K562 (cell line): ENCODE data around the gene PRRT1. TPM values are rescaled to one million over a fixed set of nuclear protein-coding genes. Genes with fewer than 3 reads are reported as not detected.

ENCODE experiments used
- CBFA2T3 ChIP-seq: fragments of 450-650 bp; IDR thresholded peaks from 2 replicates; pipeline ENCODE4 v1.6.1; 2017
- CGGBP1 ChIP-seq: fragments of 250-450 bp; sonication (Bioruptor Pico); IDR thresholded peaks from 2 replicates; pipeline ENCODE4 v1.9.0; 2021; ENCODE audit warnings: mild to moderate bottlenecking
- DLX4 ChIP-seq: fragments of 250-450 bp; sonication (Bioruptor Pico); IDR thresholded peaks from 2 replicates; pipeline ENCODE4 v1.6.1; 2021; ENCODE audit warnings: mild to moderate bottlenecking
- E4F1 ChIP-seq: fragments of 250-450 bp; sonication (Bioruptor Pico); IDR thresholded peaks from 2 replicates; pipeline ENCODE4 v1.5.0; 2021; ENCODE audit warnings: mild to moderate bottlenecking, borderline replicate concordance
- NFATC3 ChIP-seq: fragments of 450-650 bp; IDR thresholded peaks from 2 replicates; pipeline ENCODE4 v1.6.1; 2017; ENCODE audit warnings: mild to moderate bottlenecking
- OTX1 ChIP-seq: fragments of 450-650 bp; formaldehyde crosslinking; IDR thresholded peaks from 2 replicates; pipeline ENCODE4 v1.4.0; 2022; ENCODE audit warnings: mild to moderate bottlenecking
- POLR2A ChIP-seq: fragments of 450-650 bp; conservative IDR thresholded peaks from 2 replicates; pipeline ENCODE4 v1.6.1; 2016
- RB1 ChIP-seq: fragments of 450-650 bp; IDR thresholded peaks from 2 replicates; pipeline ENCODE4 v1.6.1; 2017; ENCODE audit warnings: low read depth, mild to moderate bottlenecking
- RFX7 ChIP-seq: fragments of 250-450 bp; sonication (Bioruptor Pico); IDR thresholded peaks from 2 replicates; pipeline ENCODE4 v1.5.1; 2021; ENCODE audit warnings: mild to moderate bottlenecking
- SP1 ChIP-seq: sonication (generic); formaldehyde crosslinking; IDR thresholded peaks from 2 replicates; pipeline ENCODE4 v1.8.1; 2022; ENCODE audit warnings: mild to moderate bottlenecking, missing genetic modification reagents
- TSC22D4 ChIP-seq: fragments of 450-650 bp; IDR thresholded peaks from 2 replicates; pipeline ENCODE4 v1.6.1; 2016; ENCODE audit warnings: missing genetic modification characterization, missing biosample characterization, control low read depth
- U2AF2 ChIP-seq: fragments of 200-400 bp; formaldehyde crosslinking; optimal IDR thresholded peaks from 2 replicates; pipeline ENCODE3; 2017; ENCODE audit warnings: low read depth, mild to moderate bottlenecking, low read length
- WHSC1 ChIP-seq: IDR thresholded peaks from one replicate; pipeline ENCODE4 v1.6.1; 2012; ENCODE audit warnings: low read length, control low read depth, inconsistent platforms
- ZFPM2 ChIP-seq: fragments of 250-450 bp; sonication (Bioruptor Pico); IDR thresholded peaks from 2 replicates; pipeline ENCODE4 v1.5.1; 2022; ENCODE audit warnings: mild to moderate bottlenecking
- ZNF431 ChIP-seq: sonication (generic); formaldehyde crosslinking; IDR thresholded peaks from 2 replicates; pipeline ENCODE4 v1.8.0; 2022; ENCODE audit warnings: mild to moderate bottlenecking, missing genetic modification reagents
- ZNF57 ChIP-seq: fragments of 450-650 bp; formaldehyde crosslinking; IDR thresholded peaks from 2 replicates; pipeline ENCODE4 v1.4.0; 2020; ENCODE audit warnings: mild to moderate bottlenecking, moderate library complexity
- polyA plus RNA-seq, 8 experiments: library from polyadenylated mRNA; depleted of rRNA in 4 of 8; stranded (reverse) in 5 of 8; unstranded in 3 of 8; fragments of >200 nt; fragmentation: Nextera tagmentation in 2 of 8; fragmentation: Illumina TruSeq in 1 of 8; extraction: Ambion mirVana in 2 of 8; extraction: Trizol in 1 of 8; gene quantifications; 2 replicates each; pipeline versions ENCODE4 v1.2.1 to v1.2.3, GENCODE V29; 2011 to 2014; ENCODE audit warnings: inconsistent platforms in 1 of 8, missing spikeins in 1 of 8
- total RNA-seq, 7 experiments: library from RNA; depleted of rRNA in 6 of 7; stranded (reverse); fragments of >200 nt in 6 of 7; fragmentation: Illumina TruSeq in 2 of 7; extraction: Trizol in 2 of 7; gene quantifications; 2 replicates each; pipeline versions ENCODE4 v1.2.1 to v1.2.3, GENCODE V29; 2011 to 2021; ENCODE audit warnings: low replicate concordance in 1 of 7
- TF ChIP-seq, protein P1 (sequence below), 2 experiments: IDR thresholded peaks; 2 replicates each; pipeline ENCODE4 v1.6.1; 2012; ENCODE audit warnings: improper control_type of control experiment in 2 of 2, low read depth in 2 of 2, low read length in 2 of 2, borderline replicate concordance in 1 of 2
- TF ChIP-seq, protein P2 (sequence below): fragments of 450-650 bp; IDR thresholded peaks from 2 replicates; pipeline ENCODE4 v1.6.1; 2018; ENCODE audit not compliant: partially characterized antibody
- TF ChIP-seq, protein P3 (sequence below), 2 experiments: fragments of 450-650 bp in 1 of 2; sonication (generic) in 1 of 2; formaldehyde crosslinking; conservative IDR thresholded peaks; 2 replicates each; pipeline versions ENCODE4 v1.4.0 to v1.8.1; 2020 to 2022; ENCODE audit warnings: mild to moderate bottlenecking in 1 of 2, missing genetic modification reagents in 1 of 2

PRRT1 gene
- total and polyA plus RNA-seq, 9 of the 15 experiments (the other 6 are each of a cell fraction or from before 2014, with no cell fraction given), result 0.14 to 3.5 (median 0.41) TPM

GRCh38 chr6:32195902-32196681, 44.4 kb upstream of the PRRT1 start (continued):
- TF ChIP-seq, protein P1, sequence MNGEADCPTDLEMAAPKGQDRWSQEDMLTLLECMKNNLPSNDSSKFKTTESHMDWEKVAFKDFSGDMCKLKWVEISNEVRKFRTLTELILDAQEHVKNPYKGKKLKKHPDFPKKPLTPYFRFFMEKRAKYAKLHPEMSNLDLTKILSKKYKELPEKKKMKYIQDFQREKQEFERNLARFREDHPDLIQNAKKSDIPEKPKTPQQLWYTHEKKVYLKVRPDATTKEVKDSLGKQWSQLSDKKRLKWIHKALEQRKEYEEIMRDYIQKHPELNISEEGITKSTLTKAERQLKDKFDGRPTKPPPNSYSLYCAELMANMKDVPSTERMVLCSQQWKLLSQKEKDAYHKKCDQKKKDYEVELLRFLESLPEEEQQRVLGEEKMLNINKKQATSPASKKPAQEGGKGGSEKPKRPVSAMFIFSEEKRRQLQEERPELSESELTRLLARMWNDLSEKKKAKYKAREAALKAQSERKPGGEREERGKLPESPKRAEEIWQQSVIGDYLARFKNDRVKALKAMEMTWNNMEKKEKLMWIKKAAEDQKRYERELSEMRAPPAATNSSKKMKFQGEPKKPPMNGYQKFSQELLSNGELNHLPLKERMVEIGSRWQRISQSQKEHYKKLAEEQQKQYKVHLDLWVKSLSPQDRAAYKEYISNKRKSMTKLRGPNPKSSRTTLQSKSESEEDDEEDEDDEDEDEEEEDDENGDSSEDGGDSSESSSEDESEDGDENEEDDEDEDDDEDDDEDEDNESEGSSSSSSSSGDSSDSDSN (IDR thresholded peaks at IDR 0.05; ENCODE audit: borderline replicate concordance in 1 of 2, low read depth in 2 of 2, low read length in 2 of 2), result peak in 1 of 2 experiments; percentile 44; a peak in 1 of 4 replicates
- TF ChIP-seq E4F1, result no peak
- TF ChIP-seq SP1 (CRISPR knock-in tag), result peak; percentile 98
- no peak for TF ChIP-seq NFATC3
- TF ChIP-seq OTX1 (CRISPR knock-in tag), result peak; percentile 64
- TF ChIP-seq CGGBP1, result 0 out of 2 replicates have a peak, but pooled peaks have one; percentile 3
- TF ChIP-seq U2AF2, result no peak
- TF ChIP-seq ZNF431, result peak; percentile 52; the same call in 1 of the 2 replicates
- no peak for TF ChIP-seq TSC22D4
- no peak for TF ChIP-seq ZFPM2 (CRISPR knock-in tag)
- no peak for TF ChIP-seq DLX4 (CRISPR knock-in tag)
- no peak for TF ChIP-seq WHSC1
- TF ChIP-seq RFX7, result no peak
- peak; percentile 97 for TF ChIP-seq POLR2A
- TF ChIP-seq, protein P2, sequence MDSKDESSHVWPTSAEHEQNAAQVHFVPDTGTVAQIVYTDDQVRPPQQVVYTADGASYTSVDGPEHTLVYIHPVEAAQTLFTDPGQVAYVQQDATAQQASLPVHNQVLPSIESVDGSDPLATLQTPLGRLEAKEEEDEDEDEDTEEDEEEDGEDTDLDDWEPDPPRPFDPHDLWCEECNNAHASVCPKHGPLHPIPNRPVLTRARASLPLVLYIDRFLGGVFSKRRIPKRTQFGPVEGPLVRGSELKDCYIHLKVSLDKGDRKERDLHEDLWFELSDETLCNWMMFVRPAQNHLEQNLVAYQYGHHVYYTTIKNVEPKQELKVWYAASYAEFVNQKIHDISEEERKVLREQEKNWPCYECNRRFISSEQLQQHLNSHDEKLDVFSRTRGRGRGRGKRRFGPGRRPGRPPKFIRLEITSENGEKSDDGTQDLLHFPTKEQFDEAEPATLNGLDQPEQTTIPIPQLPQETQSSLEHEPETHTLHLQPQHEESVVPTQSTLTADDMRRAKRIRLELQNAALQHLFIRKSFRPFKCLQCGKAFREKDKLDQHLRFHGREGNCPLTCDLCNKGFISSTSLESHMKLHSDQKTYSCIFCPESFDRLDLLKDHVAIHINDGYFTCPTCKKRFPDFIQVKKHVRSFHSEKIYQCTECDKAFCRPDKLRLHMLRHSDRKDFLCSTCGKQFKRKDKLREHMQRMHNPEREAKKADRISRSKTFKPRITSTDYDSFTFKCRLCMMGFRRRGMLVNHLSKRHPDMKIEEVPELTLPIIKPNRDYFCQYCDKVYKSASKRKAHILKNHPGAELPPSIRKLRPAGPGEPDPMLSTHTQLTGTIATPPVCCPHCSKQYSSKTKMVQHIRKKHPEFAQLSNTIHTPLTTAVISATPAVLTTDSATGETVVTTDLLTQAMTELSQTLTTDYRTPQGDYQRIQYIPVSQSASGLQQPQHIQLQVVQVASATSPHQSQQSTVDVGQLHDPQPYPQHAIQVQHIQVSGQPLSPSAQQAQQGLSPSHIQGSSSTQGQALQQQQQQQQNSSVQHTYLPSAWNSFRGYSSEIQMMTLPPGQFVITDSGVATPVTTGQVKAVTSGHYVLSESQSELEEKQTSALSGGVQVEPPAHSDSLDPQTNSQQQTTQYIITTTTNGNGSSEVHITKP, result no peak
- TF ChIP-seq, protein P3, sequence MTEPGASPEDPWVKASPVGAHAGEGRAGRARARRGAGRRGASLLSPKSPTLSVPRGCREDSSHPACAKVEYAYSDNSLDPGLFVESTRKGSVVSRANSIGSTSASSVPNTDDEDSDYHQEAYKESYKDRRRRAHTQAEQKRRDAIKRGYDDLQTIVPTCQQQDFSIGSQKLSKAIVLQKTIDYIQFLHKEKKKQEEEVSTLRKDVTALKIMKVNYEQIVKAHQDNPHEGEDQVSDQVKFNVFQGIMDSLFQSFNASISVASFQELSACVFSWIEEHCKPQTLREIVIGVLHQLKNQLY (CRISPR knock-in tag; conservative IDR thresholded peaks at IDR 0.05), result no peak; a peak in 1 of 4 replicates
- TF ChIP-seq CBFA2T3, result no peak
- TF ChIP-seq ZNF57 (CRISPR knock-in tag), result peak; percentile 75; the same call in 1 of the 2 replicates
- TF ChIP-seq RB1, result peak; percentile 98
